Measurements from ENCODE around the gene SLC9A5. TPM values are rescaled to one million over a fixed set of nuclear protein-coding genes. Genes with fewer than 3 reads are reported as not detected.

SLC9A5 gene
- total and polyA plus RNA-seq, 8 donors = 0.19 to 5.3 (median 0.89) TPM; not detected in 1

DNA sequence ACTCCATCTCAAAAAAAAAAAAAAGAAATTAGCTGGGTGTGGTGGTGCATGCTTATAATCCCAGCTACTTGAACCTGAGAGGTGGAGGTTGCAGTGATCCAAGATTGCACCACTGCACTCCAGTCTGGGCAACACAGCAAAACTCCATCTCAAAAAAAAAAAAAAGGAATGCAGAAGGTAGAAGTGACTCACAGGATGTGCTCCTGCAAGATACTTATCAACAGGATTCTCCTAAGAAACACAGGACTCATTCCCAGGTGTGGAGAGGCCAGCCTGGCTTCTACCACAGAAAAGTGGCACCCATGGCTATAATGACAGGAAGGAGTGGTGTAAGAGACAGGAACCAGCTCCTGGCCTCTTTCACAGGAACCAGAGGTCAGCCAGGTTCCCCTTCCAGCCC, 36.0 kb upstream of the SLC9A5 start:
- no peak overlapping the region for H3K4me3 ChIP-seq
- H3K27ac ChIP-seq = peak overlapping the region in 1 of 5 donors; percentile 3
- peaks cover 22 to 41% (median 27%) of the 10 kb centered on the region in 4 donors for H3K4me1 ChIP-seq
- H3K36me3 ChIP-seq = peaks cover 0 to 7% (median 0%) of the 10 kb centered on the region in 4 donors
- no peaks in the 10 kb centered on the region for H3K9me3 ChIP-seq
- DNase-seq = no peak
- intact Hi-C loops (cut with DNase I; ENCODE audit: low total_unique reads) = no loop called here
- TF ChIP-seq POLR2A (IDR thresholded peaks at IDR 0.05) (no peak), POLR2AphosphoS5 (IDR thresholded peaks at IDR 0.05) (no peak), EP300 (IDR thresholded peaks at IDR 0.05) (no peak)
- TF ChIP-seq, protein P1, sequence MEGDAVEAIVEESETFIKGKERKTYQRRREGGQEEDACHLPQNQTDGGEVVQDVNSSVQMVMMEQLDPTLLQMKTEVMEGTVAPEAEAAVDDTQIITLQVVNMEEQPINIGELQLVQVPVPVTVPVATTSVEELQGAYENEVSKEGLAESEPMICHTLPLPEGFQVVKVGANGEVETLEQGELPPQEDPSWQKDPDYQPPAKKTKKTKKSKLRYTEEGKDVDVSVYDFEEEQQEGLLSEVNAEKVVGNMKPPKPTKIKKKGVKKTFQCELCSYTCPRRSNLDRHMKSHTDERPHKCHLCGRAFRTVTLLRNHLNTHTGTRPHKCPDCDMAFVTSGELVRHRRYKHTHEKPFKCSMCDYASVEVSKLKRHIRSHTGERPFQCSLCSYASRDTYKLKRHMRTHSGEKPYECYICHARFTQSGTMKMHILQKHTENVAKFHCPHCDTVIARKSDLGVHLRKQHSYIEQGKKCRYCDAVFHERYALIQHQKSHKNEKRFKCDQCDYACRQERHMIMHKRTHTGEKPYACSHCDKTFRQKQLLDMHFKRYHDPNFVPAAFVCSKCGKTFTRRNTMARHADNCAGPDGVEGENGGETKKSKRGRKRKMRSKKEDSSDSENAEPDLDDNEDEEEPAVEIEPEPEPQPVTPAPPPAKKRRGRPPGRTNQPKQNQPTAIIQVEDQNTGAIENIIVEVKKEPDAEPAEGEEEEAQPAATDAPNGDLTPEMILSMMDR (IDR thresholded peaks at IDR 0.05) = no peak
- H3K27me3 ChIP-seq = no peaks in the 10 kb centered on the region

DNA sequence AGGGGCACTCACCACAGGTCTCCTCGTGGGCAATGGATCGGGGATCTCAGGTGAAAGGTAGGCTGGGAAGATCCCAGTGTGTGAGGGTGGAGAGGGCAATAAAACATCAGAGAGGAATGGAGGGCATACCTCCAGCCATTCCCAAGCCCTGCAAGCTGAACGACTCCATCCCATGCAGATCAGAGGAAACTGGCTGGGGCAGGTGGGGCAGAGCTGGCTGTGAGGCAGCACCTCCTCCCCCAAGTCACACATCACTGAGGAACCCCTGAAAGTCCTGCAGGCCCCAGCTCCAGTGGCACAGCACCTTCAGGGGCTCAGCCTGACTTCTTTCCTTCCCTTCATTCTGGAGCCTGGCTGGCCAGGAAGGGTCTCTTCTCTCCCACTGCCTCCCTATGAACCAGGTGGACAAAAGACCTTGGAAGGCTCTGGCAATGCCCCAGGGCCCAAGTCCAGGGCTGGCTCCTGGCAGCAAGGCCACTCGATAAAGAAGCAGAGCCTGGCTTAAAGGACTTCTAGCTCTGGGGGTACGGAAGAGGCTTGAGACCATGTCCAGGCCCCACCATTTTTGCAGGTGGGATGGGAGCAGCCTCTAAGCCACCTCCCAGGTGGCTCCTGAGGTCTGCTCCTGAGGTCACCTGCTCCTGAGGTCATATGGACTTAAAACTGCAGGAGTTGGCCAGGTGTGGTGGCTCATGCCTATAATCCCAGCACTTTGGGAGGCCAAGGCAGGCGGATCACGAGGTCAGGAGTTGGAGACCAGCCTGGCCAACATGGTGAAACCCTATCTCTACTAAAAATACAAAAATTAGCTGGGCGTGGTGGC, 35.4 kb upstream of the SLC9A5 start:
- H3K27me3 ChIP-seq = no peaks in the 10 kb centered on the region
- no peak overlapping the region for H3K4me3 ChIP-seq
- peak overlapping the region in 1 of 5 donors; percentile 3 for H3K27ac ChIP-seq
- intact Hi-C loops (cut with DNase I; ENCODE audit: low total_unique reads) = no loop called here
- DNase-seq = peak in 1 of 2 donors; percentile 69
- H3K9me3 ChIP-seq = no peaks in the 10 kb centered on the region
- WGBS, 5 donors = 42 to 67% (median 57%) methylated on average over 7 to 8 of the region's 8 CpGs
- TF ChIP-seq, protein P1 (IDR thresholded peaks at IDR 0.05) = no peak
- TF ChIP-seq POLR2A (IDR thresholded peaks at IDR 0.05) = no peak
- TF ChIP-seq EP300 (IDR thresholded peaks at IDR 0.05) = no peak
- no peak for TF ChIP-seq POLR2AphosphoS5 (IDR thresholded peaks at IDR 0.05)
- peaks cover 22 to 45% (median 27%) of the 10 kb centered on the region in 4 donors for H3K4me1 ChIP-seq
- H3K36me3 ChIP-seq = peaks cover 0 to 7% (median 0%) of the 10 kb centered on the region in 4 donors

DNA sequence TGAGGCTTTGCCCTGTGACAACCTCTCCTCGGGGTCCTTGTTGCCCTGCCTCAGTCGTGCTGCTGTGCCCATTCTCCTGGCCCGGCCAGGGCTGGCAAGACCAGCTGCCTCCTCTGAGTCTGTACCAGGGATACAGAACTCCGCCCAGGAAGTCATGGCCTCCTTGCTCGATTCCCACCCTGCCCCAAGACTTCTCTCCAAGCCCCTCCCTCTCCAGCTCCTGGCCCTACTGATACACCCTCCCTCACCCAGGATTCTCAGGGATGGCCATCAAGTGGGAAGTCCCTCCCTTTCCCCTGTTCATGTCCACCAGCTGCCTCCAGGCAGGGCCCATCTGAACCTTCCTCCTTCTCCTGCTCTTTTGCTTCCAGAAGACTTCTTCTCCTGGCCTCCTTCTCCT, 33.1 kb upstream of the SLC9A5 start:
- Histone ChIP-seq H3K27me3 (no peaks in the 10 kb centered on the region), H3K27ac (no peak overlapping the region), H3K4me1 (peaks cover 22 to 45% (median 27%) of the 10 kb centered on the region in 4 donors), H3K9me3 (no peaks in the 10 kb centered on the region), H3K4me3 (no peak overlapping the region), H3K36me3 (peaks cover 0 to 4% (median 0%) of the 10 kb centered on the region in 4 donors)
- no peak for TF ChIP-seq POLR2A (IDR thresholded peaks at IDR 0.05)
- TF ChIP-seq, protein P1 (IDR thresholded peaks at IDR 0.05) = no peak
- TF ChIP-seq EP300 (IDR thresholded peaks at IDR 0.05) = no peak
- TF ChIP-seq POLR2AphosphoS5 (IDR thresholded peaks at IDR 0.05) = no peak
- 67 to 78% (median 73%) methylated on average over 5 of the region's 5 CpGs for WGBS, 5 donors
- no peak for DNase-seq
- intact Hi-C loops (cut with DNase I; ENCODE audit: low total_unique reads) = no loop called here

DNA sequence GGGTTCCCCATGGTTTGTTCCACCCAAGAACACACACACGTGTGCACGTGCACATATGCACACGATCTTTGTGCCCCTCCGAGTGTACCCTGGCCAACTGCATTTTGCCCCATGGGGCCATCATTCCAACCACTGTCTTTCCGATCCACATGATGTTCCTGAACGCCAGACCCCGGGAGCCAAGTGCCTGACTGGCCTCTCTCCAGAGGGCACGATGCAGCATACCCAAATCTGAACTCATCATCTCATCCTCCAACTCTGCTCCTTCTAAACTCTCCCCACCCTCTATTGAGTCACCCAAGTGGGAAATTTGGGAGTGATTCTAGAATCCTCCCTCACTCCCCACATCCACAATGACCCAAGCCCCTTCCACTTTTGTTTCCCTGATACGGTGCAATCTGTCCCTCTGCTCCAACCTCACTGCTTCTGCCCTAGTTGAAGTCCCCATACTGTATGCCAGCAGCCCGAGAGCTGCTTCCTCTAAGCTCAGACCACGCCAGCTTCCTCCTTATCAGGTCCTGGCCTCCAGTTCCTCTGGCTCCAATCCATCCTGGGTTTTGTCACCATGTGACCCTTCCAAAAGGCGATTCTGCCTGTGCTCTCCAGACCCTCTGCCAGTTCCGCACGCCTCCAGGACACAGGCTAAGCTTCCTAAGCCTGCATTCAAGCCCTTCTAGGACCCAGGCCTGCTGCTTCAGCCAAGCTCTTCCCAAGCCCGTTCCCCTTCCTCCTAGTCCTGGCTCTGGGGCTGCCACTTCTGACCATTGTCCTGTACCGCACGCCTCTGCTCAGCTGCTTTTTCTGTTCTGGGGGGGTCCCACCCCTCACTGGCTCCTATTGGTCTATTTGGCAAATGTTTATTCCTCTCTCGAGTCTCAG, 31.9 kb upstream of the SLC9A5 start:
- WGBS, 5 donors = 52 to 66% (median 54%) methylated on average over 18 of the region's 18 CpGs
- DNase-seq = peak in 1 of 2 donors; percentile 61
- Histone ChIP-seq H3K4me1 (peaks cover 22 to 45% (median 27%) of the 10 kb centered on the region in 4 donors), H3K27me3 (no peaks in the 10 kb centered on the region), H3K36me3 (no peaks in the 10 kb centered on the region), H3K9me3 (no peaks in the 10 kb centered on the region), H3K4me3 (no peak overlapping the region), H3K27ac (peak overlapping the region in 4 of 5 donors; percentile 4 to 58 (median 22))
- no peak for TF ChIP-seq POLR2A (IDR thresholded peaks at IDR 0.05)
- TF ChIP-seq POLR2AphosphoS5 (IDR thresholded peaks at IDR 0.05) = peak in 1 of 3 donors; percentile 18
- intact Hi-C loops (cut with DNase I; ENCODE audit: low total_unique reads) = no loop called here
